Kidney epithelial cell (primary cell): ENCODE data around the gene DDX49. TPM values are rescaled to one million over a fixed set of nuclear protein-coding genes. Genes with fewer than 3 reads are reported as not detected.

ENCODE experiments used
- DNase-seq: peaks from one replicate; pipeline ENCODE4 v3.0.0-alpha.2; 2010; ENCODE audit warnings: low read depth
- H3K27me3 ChIP-seq: 2 replicates; pipeline ENCODE4 v1.6.0; 2011; ENCODE audit warnings: low read length; ENCODE audit not compliant: control insufficient read depth, insufficient read depth
- H3K36me3 ChIP-seq: 2 replicates; pipeline ENCODE4 v1.5.1; 2011; ENCODE audit warnings: low read length; ENCODE audit not compliant: control insufficient read depth, insufficient read depth
- H3K4me3 ChIP-seq: 2 replicates; pipeline ENCODE4 v1.5.1; 2011; ENCODE audit warnings: low read depth, mild to moderate bottlenecking, control low read depth, low read length
- total RNA-seq: library from RNA; depleted of rRNA; stranded (reverse); fragments of >200 nt; gene quantifications from 2 replicates; pipeline ENCODE4 v1.2.3, GENCODE V29; 2015
- TF ChIP-seq, protein P1 (sequence below): IDR thresholded peaks from 2 replicates; pipeline ENCODE4 v1.5.1; 2011; ENCODE audit warnings: mild to moderate bottlenecking, moderate library complexity, low read length, control low read depth, inconsistent platforms; ENCODE audit not compliant: insufficient read depth, poor library complexity, severe bottlenecking

DDX49 gene
- total RNA-seq, 1 donor from 2014 or later: 85.0 TPM

DNA sequence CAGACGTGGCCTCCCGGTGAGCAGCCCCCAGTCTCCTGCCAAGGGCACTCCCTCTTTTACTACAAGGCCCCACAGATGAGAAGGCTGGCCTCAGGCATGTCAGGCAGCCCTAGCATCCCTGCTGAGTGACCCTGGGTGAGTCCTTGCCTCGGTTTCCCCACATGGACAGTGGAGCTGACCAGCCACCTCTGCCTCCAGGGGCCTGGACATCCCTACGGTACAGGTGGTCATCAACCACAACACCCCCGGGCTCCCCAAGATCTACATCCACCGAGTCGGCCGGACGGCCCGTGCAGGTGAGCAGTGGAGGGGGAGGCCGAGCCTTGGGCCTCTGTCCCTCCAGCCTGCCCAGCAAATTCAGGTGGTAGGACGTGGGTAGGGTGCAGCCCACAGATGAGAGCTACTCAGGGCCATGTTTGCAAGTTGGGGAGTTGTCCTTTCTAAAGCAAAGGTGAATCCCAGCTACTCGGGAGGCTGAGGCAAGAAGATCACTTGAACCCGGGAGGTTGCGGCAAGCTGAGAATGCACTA lies 5.2 kb downstream of the DDX49 start:
- no peak for DNase-seq
- TF ChIP-seq, protein P1, sequence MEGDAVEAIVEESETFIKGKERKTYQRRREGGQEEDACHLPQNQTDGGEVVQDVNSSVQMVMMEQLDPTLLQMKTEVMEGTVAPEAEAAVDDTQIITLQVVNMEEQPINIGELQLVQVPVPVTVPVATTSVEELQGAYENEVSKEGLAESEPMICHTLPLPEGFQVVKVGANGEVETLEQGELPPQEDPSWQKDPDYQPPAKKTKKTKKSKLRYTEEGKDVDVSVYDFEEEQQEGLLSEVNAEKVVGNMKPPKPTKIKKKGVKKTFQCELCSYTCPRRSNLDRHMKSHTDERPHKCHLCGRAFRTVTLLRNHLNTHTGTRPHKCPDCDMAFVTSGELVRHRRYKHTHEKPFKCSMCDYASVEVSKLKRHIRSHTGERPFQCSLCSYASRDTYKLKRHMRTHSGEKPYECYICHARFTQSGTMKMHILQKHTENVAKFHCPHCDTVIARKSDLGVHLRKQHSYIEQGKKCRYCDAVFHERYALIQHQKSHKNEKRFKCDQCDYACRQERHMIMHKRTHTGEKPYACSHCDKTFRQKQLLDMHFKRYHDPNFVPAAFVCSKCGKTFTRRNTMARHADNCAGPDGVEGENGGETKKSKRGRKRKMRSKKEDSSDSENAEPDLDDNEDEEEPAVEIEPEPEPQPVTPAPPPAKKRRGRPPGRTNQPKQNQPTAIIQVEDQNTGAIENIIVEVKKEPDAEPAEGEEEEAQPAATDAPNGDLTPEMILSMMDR: no peak
- Histone ChIP-seq H3K36me3 (peaks cover 5% of the 10 kb centered on the region), H3K4me3 (no peak overlapping the region), H3K27me3 (no peaks in the 10 kb centered on the region)

GRCh38 chr19:18928018-18928805 lies 8.7 kb downstream of the DDX49 start:
- peaks cover 7% of the 10 kb centered on the region for H3K36me3 ChIP-seq
- TF ChIP-seq, protein P1: no peak
- no peak for DNase-seq
- H3K27me3 ChIP-seq: no peaks in the 10 kb centered on the region
- no peak overlapping the region for H3K4me3 ChIP-seq

GRCh38 chr19:18929311-18929710 lies 9.8 kb downstream of the DDX49 start:
- no peak overlapping the region for H3K4me3 ChIP-seq
- peaks cover 8% of the 10 kb centered on the region for H3K36me3 ChIP-seq
- H3K27me3 ChIP-seq: no peaks in the 10 kb centered on the region
- TF ChIP-seq, protein P1: no peak
- DNase-seq: no peak

DNA sequence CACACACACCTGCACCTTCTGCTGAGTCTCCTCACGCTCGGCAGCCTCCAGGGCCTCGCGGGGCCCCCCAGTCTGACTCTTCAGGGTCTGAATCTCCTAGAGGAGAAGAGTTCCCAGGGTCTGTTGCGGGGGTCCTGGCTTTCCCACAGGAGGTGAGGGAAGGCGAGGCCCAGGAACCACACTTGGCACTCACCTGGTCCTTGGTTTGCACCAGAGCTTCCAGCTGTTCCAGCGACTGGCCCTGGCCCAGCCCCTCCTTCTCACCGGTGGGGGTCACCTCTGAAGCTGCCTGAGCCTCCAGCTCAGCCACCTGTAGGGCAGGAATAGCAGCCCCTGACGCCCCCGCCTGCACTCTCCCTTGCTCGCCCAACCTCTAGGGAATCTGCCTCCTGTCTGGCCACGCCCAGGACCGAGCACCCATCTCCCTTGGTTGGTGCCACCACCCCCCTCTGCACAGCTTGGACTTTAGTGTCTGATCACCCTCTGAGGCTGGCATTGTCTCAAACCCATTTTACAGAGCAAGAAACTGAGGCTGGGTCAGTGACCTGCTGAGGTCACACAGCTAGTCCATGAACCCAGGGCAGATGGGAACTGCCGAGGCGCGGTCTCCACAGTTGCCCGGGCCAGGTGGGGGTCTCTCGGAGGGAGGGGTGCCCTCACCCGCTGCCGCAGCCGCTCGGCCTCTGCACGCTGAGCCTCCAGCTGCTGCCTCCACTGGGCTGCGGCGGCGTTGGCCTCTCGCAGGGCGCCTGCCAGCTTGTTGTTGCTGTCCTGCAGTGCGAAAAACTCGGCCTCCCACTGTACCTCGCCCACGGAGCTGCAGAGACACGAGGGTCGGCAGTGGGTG lies 12.0 kb downstream of the DDX49 start:
- TF ChIP-seq, protein P1: no peak
- H3K4me3 ChIP-seq: no peak overlapping the region
- H3K27me3 ChIP-seq: no peaks in the 10 kb centered on the region
- peaks cover 7% of the 10 kb centered on the region for H3K36me3 ChIP-seq
- no peak for DNase-seq

DNA sequence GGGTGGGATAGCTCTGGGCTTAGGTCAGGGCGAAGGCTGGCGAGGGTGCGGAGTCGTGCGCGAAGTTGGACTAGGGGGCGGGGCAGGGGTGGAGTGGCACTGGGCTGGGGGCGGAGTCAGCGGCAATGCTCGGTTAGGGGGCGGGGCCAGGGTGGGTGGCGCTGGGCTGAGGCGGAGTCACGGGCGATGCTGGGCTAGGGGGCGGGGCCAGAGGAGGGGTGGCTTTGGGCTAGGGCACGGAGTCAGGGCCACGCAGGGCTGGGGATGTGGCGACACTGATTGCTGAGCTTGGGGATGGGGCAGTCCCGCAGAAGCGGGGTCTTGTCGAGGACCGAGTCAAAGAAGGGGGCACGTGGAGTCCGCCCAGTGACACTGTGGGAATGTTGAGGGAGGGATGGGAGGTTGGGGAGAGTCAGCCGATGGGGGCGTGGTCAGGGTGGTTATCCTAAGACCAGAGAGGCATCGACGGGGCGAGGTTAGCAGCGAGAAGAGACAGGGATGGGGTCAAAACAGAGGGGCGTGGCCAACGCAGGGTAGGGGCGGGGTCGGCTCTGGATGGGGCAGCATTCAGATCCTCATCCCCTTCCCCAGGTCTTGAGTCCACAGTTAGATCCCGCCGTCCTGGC lies 12.8 kb downstream of the DDX49 start:
- no peak for DNase-seq
- no peaks in the 10 kb centered on the region for H3K27me3 ChIP-seq
- TF ChIP-seq, protein P1: no peak
- no peak overlapping the region for H3K4me3 ChIP-seq
- H3K36me3 ChIP-seq: peaks cover 7% of the 10 kb centered on the region
